ELR (cell line): ENCODE measurements around the gene S1PR5.
"Not testable (repeated sequence)": the region's sequence is repeated elsewhere in the genome, so short reads cannot be mapped to it uniquely, and the experiment has no call there.

Source experiments
- DNase-seq: peaks from one replicate; pipeline ENCODE4 v3.0.0-alpha.2; 2015; ENCODE audit warnings: low read depth

S1PR5 gene, protein sequence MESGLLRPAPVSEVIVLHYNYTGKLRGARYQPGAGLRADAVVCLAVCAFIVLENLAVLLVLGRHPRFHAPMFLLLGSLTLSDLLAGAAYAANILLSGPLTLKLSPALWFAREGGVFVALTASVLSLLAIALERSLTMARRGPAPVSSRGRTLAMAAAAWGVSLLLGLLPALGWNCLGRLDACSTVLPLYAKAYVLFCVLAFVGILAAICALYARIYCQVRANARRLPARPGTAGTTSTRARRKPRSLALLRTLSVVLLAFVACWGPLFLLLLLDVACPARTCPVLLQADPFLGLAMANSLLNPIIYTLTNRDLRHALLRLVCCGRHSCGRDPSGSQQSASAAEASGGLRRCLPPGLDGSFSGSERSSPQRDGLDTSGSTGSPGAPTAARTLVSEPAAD

DNA sequence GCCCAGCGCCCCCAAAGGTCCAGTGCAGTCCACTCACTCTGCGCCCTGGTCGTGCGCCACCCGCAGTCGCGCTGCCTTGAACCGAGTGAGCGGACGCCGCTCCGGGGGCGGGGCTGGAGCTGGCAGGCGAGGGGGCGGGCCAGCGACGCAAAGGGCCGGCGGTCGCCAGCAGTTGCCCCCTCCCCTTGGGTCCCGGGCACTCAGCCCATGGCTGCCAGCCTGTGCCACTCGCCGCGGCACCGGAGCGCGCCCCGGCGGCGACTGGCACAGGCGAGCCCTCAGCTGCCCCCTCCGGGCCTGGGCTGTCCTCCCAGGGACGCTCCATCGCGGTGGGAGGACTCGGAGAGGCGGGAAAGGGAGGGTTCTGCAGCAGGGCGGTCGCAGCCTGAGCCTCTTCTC, at the start of gene S1PR5:
Gene S1PR5 (minus strand): TSS at position 87 of the 399 bp plus-strand sequence. CDS start 2,436 bp downstream, outside the sequence.
- peak; percentile 34 for DNase-seq

DNA sequence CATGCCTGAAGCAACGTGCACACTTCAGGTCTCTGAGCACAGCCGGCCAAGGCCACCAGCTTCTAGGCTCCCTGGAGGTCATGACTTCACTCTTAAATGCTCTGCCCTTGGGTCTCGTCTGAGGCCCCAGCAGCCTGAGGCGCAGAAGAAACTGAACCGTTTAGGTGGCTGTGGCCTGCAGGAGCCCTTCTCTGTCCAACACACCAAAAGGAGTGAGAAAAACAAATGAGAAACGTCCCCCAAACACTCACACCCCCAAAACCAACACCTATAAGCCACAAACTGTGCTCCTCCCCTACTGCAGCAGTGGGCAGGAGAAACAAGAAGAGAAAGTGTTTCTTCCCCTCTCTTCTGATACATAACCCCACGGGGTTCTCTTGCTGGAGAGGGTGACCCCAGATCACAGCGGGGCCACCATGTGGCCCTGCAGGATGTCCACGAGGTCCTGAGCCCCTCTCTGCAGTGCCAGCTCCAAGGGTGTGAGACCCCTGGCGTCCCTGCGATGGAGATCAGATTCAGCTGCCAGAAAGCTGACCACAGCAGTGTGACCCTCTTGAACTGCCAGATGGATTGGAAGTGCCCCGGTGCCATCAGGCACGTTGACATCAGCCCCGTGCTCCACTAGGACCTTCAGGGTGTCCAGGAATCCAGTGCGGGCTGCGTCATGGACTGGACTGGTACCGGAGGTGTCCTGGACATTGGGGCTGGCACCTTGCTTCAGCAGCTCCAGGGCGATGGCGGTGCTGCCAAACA, 49.6 kb upstream of the S1PR5 start:
- DNase-seq = peak; percentile 26

DNA sequence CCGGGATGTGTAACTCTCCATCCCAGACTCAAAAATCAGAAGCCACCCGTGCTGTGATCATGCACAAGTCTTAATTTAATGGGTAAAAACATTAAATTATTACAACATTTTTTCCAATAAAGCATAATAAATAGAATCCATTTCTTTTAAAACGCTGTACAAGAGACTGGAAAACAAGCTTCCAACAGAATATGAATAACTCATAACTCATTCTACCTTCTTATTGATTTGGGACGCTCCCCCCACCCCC, 49.1 kb upstream of the S1PR5 start:
- no peak for DNase-seq

DNA sequence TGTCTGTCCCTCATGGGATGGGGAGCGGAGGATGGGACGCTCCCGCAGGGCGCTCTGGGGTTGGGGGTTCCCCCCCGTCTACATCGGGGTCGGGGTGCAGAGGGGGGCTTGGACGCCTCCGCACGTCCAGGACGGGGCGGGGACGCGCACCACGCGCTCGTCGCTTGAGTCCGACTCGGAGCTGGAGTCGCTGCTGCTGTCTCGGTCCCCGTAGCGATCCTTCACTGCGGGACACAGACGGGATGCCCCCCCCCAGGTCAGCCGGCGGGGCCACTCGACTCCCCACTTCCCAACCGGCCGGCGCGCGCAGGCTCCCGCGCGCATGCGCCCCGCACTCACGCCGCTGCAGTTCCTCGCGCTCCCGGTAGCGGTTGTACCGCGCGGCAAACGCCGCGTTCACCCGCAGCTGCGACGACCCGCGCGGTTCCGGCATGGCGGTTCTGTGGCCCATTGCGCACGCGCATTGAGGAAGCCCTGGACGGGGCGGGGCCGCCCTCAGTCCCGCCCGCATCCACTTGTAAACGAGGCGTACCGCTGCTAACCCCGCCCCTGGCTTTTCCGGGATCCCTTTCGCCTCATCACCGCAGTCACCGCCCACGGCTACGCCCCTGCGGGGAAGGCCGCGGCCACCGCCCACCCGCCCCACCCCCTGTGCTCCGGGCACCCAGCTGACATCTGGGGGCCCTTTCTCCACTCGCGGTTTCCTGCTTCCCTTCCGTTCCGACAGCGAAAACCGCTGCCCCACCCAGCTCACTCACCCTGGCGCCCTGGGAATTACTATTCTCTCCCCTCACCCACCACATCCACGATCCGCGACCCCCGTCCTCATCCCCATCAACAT, 48.5 kb upstream of the S1PR5 start, which contains the start of gene KRI1:
Gene KRI1 (minus strand): TSS at position 444 of the 841 bp plus-strand sequence. CDS start 11 bp downstream, at position 433.
- DNase-seq = peak; percentile 98

DNA sequence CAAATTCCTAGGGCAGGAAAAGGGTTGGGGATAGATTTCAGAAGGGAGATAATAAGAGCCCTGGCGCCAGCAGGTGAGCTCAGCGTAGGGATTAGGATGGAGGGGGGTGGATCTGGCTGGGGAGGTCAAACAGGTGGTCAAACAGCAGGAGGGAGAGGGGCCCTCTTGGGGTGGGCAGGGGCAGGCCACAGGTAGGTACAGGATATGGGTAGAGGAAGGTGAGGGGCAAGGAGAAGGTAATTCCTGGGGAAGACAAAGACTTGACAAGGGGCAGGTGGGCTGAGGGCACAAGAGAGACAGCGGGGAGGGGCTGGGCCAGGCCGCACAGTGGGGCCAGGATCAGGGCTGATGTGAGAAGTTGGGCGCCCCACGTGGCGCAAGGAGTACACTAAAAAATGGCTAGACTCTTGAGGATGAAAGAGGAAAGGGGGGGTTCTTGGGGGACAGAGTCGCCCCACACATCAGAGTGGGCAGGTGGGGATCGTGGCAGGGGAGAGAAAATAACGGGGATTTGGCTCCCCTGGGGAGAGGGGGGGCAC, 47.9 kb upstream of the S1PR5 start:
- DNase-seq = peak; percentile 70

DNA sequence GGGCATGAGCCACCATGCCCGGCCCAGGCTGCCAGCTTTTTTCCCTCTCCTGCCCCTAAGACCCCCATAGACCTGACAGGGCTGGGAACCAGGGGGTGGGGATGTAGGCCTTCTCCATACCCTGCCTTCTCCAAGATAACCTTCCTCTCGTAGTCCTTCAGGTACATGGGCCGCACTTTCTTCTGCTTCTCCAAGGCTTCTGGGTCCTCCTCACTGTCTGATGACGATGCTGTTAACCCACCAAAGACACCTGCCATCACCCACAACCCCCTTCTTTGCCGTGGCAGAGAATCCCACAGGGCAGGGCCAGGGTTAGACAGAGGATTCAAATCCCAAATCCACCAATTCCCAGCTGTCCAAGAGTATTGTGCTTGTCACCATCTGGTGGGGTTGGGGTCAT, 45.4 kb upstream of the S1PR5 start:
- DNase-seq = no peak

DNA sequence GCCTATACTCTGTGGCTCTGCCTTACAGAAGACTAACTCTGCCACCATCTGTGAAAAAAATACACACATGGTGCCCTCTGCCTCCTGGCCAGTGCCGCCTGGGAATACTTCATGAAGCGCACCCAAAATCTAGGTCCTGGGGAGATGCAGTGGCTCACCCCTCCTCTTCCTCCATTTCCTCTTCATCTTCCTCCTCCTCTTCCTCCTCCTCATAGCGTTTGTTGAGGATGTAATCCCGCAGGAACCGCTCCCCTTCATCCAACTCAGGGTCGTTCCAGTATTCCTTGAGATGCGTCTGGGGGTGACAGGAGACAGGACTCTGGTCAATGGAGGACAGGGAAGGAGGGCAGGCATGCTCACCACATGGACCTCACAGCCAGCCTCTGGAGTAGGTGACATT, 42.9 kb upstream of the S1PR5 start:
- DNase-seq = no peak

DNA sequence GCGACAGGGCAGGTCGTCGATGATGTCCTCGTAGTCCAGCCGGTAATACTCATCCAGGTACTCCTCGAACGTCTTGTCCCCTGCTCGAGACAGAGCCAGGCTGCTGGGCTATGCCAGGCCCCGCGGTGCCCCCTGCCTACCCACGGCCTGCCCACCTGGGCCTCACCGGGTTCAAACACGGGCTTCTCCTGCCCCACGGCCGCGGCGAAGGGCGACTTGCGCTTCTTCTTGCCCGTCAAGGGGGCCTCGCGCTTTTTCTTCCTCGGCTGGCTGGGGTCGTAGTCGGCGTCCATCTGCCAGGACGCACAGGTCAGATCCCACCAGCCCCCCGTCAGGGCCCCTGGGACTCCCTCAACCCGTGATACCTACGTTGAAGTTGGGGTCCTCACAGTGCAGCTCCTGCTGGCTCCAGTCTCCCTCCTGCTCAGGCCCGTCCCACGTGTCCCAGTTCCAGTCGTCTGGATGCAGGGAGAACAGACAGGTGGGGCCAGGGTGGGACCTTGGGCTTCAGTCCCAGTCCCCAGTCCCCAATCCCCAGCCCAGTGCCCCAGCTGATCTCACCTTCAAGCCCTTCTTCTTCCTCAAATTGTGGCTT, 40.5 kb upstream of the S1PR5 start:
- no peak for DNase-seq

DNA sequence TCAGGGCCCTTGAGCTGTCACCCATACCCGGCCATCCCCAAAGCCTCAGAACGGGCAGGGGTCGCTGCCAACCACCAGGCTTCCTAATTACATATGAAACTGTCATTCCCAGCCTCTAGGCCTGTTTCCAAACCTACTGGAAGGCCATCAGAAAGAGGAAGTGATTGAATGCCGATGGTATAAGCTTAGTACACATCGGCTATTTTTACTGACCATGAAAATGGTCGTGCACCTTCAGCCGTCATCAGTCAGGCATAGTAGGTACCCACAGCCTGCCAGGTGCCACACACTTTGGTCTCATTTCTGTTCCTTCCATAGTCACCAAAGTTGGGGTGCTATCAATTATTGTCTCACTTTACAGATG, 38.3 kb upstream of the S1PR5 start:
- no peak for DNase-seq

DNA sequence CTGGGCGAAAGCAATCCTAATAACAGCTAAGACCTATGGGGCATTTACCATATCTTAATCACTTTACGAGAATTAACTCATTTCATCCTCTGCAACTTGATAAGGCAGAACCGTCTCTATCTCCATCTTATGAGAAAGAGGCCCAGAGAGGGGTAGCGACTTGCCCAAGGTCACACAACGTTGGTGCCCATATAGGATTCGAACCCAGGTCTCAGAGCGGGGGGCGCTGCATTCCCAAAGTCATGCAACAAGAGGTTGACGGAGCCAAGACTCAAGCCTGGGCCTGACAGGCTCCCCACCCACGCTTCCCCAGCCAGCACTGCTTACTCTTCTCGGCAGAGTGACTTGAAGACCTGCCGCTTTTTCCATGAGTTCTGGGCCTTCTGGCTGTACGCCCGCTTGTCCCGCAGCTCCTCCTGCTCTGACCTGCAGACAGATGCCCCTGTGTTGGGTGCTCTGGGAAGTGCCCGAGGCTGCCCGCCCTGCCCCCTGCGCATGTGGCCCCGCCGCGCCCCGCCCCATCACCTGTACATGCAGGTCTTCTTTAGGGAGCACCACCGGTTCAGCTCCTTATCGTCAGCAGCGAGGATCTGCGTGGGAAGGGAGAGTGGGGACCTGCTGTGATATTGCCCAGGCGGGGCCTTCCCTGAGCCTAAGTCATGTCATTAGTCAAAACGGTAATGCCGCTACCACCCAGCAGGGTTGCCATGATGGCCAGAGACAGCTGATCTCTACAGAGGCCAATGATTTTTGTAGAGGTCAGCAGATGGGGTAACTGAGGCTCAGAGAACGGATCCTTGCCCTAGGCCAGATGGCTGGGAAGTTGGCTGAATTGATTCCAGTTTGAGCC, 37.7 kb upstream of the S1PR5 start:
- peak; percentile 43 for DNase-seq

DNA sequence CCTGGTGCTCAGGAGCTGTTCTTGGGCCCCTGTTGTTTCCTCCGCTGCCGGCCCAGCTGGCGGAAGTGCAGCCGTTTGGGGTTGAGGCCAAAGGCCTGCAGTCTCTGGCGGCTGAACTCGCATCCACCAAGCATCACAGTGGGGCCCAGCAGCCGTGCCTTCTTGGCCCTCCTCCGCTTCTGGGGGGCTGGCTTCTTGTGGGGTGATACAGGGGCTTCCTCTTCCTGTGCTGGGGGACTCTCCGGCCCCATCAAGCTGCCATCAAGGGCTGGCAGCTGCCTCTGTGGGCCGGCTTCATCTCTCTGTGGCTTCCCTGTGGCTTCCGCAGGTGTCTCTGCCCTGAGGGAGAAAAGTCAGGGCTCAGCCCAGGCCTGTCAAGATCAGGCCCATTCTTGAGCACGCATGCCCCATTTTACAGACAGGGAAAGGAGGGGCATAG, 36.7 kb upstream of the S1PR5 start:
- DNase-seq = no peak

DNA sequence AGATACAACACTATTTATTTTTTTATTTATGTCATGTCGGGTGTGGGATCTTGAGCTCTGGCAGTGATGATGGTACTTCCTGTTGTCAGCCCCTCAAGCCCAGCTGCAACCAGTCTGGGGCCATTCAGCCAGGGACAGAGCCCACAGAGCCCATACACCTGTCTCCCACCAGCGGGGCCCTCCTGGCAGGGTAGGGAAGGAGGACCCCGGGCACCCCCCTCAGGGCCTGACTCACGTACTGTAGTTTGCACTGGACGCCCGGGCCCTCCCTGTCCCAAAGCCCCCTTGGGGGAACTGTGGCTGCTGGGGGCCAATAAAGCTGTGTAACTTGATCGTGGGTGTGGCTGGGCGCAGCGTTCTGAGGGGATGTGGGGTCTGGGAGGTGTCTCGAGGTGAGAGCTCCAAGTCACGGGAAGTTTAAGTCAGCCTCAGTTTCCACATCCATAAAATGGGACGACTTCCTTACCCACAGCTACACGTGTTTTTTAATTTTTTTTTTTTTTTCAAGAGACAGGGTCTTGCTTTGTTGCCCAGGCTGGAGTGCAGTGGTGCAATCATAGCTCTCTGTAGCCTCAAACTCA, 35.9 kb upstream of the S1PR5 start:
- peak; percentile 25 for DNase-seq

DNA sequence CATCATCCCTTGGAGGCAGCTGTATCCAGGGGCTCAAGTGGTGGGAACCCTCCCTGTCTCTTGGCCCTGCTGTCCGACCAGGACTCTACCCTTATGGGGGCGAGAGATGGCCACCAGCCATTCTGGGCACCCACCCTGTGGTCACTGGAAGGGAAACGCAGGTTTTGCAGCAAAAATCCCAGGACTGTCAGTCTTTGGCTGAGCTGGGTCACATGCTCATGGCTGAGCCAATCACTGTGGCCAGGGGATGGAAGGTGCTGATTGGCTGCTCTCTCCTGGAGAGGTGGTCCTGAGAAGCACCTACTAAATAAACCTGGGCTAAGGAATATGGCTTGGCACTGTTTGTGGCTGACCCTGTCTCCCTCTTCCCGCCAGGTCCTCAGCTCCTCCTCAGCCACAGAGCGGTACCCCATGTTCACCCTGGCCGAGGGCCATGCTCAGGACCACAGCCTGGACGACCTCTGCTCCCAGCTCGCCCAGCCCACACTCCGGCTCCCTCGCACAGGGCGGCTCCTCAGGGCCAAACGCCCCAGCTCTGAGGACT, 35.3 kb upstream of the S1PR5 start:
- DNase-seq = peak; percentile 60

DNA sequence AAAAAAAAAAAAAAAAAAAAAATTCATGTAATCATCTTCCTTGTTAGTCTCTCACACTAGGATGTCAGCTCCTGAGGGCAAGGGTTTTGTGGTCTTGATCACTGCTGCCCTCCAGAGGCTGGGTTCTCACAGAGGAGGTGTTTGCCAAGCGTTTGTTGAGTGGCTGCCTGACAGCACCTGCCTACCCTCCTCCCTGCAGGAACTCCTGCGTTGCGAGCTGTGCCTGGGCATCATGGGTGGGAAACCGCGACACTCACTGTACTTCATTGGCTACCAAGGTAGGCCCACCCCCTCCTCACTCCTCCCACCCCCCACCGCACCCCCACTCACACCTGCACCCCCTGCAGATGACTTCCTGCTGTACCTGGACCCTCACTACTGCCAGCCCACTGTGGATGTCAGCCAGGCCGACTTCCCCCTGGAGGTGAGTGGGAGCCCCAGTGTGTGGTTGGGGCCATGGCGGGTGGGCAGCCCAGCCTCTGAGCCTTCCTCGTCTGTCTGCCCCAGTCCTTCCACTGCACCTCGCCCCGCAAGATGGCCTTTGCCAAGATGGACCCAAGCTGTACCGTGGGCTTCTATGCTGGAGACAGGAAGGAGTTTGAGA, 34.6 kb upstream of the S1PR5 start:
- peak; percentile 57 for DNase-seq

DNA sequence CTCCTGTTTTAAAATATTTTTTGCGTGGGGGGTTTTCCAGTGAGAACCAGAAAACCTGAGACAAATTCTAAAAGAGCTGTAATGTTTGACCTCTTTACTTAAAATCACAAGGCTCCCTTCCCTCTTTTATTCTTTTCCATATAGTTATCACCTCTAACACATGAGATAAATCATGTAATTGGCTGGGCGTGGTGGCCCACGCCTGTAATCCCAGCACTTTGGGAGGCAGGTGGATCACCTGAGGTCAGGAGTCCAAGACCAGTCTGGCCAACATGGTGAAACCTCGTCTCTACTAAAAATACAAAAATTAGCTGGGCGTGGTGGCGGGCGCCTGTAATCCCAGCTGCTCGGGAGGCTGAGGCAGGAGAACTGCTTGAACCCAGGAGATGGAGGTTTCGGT, 33.8 kb upstream of the S1PR5 start:
- not testable (repeated sequence) for DNase-seq

DNA sequence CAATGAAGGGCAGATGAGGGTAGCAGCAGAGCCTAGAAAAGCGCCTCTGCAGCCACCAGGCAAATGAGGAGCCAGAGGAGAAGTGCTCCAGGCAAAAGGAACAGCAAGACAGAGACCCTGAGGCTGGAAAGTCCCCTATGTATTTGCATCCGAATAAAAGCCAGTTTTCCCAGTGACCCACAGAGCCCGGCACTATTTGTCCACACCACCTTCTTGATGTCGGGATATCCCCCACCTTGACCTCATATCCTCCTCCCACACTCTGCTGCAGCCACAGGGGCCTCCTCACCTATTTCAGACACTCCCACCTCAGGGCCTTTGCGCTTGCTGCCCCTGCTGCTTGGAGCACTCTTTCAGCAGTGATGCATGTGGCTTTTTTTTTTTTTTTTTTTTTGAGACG, 33.1 kb upstream of the S1PR5 start:
- no peak for DNase-seq

DNA sequence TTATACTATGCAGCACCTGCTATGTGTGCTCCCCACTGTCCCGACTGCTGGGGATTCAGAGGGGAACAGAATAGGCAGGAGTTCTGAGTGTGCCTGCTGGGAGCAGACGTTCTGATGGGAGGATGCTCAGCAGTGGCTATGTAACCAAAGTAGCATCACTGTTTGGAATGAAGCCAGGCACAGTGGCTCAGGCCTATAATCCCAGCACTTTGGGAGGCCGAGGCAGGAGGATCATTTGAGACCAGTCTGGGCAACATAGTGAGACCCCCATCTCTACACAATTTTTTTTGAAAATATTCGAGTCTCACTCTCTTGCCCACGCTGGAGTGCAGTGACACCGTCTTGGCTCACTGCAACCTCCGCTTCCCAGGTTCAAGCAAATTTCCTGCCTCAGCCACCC, 32.5 kb upstream of the S1PR5 start:
- no peak for DNase-seq

DNA sequence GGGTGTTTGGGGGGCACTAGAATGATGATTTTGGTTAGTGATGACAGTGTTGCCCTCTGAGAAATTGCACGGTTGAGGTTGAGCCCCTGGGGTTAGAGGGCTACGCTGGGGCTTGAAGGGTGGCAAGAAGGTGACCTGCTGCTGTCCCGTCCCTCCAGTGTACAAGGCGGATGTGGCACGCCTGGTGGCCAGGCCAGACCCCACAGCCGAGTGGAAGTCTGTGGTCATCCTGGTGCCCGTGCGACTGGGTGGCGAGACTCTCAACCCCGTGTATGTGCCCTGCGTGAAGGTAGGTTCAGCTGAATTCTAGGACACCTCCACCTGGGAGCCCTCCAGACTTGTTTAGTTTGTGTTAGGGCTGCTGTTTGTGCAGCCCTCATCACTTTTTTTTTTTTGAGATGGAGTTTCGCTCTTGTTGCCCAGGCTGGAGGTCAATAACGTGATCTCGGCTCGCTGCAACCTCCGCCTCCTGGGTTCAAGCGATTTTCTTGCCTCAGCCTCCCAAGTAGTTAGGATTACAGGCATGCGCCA, 31.6 kb upstream of the S1PR5 start:
- no peak for DNase-seq

DNA sequence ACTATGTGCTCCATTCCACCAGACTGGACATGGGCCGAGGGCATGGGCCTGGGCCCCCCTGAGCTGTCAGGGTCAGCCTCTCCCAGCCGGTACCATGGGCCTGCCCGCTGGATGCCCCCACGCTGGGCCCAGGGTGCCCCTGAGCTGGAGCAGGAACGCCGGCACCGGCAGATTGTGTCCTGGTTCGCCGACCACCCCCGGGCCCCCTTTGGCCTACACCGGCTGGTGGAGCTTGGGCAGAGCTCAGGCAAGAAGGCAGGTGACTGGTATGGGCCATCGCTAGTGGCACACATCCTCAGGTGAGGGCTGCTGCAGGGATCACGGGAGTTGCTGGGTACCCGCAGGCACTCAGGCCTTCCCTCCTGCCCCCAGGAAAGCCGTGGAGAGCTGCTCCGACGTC, 29.6 kb upstream of the S1PR5 start:
- DNase-seq = no peak
